ENCODE data around the gene CDC42BPA.
"Not testable (repeated sequence)": the region's sequence is repeated elsewhere in the genome, so short reads cannot be mapped to it uniquely, and the experiment has no call there.

The CDC42BPA gene

GRCh38 chr1:227265891-227266290 is 52.4 kb downstream of the CDC42BPA start:
- in situ Hi-C loops (cut with MboI; ENCODE audit: low sequenced_read_pairs), result no loop called here

DNA sequence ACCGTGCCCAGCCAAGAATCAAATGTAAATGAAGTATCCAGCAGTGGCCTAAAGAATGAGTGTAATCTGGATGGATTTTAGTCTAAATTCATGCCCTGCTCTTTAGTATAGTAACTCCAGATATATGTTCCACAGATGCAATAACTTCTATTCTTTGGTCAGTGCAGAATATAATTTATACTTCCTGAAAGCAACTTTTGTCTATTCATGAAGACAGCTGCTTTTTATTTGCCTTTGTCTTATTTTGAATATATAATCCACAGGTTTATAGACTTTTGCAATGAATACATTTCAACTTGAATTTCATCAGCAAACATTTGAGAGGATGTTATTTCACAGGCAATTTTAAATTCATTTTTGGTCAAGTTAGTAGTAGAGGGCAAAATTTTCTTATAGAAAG is 54.4 kb downstream of the CDC42BPA start:
- in situ Hi-C loops (cut with MboI; ENCODE audit: low sequenced_read_pairs), result no loop called here

DNA sequence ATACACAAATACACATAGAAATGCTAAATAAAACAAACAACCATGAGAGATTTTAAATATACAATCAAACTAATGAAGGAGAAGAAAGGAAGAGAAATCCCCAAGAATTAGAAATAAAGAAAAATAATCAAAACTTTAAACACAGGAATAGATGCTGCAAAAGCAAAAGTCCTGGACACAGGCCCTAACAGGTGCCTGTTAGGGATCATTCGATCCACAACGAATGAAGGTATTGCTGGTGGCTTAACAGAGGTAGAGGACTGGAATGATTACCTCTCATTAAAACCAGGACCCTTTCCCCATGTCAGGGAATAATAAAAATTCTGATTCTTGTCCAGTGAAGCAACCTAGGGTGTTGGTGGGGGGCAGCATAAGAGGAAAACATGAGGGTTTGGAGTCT is 56.8 kb downstream of the CDC42BPA start:
- in situ Hi-C loops (cut with MboI; ENCODE audit: low sequenced_read_pairs), result no loop called here

GRCh38 chr1:227260433-227260832 is 57.9 kb downstream of the CDC42BPA start:
- in situ Hi-C loops (cut with MboI; ENCODE audit: low sequenced_read_pairs), result no loop called here

DNA sequence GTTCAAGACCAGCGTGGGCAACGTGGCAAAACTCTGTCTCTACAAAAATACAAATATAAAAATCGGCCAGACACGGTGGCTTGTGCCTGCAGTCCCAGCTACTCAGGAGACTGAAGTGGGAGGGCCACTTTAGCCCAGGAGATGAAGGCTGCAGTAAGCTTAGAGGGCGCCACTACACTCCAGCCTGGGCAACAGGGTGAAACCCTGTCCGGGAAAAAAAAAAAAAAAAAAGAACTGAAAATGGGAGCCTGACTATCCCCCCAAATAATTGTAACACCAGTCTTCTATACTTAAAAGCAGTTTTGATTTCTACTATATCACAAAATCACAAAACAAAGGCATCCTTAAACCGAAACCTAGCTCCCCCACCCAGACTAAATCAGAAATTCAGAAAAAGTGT is 60.3 kb downstream of the CDC42BPA start:
- in situ Hi-C loops (cut with MboI; ENCODE audit: low sequenced_read_pairs), result no loop called here

DNA sequence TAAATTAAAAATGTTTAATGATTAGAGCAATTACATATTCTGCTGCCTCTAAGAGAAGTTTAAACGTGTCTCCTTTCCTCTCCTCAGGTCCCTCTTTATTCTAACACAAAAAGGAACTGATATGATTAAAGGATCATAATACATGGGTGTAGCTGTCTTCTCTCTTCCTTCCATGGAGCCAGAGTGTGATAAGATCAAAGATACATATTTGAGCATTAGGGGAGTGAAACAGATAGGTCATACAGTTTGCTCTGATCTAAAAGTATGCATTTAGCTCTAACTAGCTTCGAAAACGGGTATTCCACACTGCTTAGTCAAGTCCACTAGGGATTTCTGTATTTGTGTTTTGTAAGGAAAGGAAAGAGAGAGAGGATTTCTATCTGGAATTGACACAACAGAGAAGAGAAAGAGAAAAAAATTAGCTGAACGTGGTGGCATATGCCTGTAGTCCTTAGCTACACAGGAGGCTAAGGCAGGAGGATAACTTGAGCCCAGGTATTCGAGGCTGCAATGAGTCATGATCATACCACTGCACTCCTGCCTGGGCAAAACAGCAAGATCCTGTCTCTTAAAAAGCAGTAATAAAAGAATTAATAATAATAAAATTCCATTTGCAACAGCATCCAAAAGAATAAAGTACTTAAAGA is 63.1 kb downstream of the CDC42BPA start:
- in situ Hi-C loops (cut with MboI; ENCODE audit: low sequenced_read_pairs), result no loop called here

DNA sequence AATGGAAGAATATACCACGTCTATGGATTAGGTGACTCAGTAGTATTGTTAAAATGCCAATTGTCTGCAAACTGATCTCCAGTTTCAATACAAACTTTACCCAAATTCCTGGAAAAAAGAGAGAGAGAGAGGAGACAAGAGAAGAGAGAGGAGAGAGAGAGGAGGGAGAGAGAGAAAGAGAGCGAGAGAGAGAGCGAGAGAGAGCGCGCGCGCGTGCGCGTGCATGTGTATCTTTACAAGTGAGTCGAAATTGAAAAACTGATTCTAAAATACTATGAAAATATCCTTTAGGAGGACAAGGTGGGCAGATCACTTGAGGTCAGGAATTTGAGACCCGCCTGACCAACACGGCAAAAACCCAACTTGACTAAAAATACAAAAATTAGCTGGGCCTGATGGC is 65.2 kb downstream of the CDC42BPA start:
- in situ Hi-C loops (cut with MboI; ENCODE audit: low sequenced_read_pairs), result no loop called here

GRCh38 chr1:227245613-227246320 is 72.5 kb downstream of the CDC42BPA start:
- in situ Hi-C loops (cut with MboI; ENCODE audit: low sequenced_read_pairs), result no loop called here

GRCh38 chr1:227244339-227245118 is 73.8 kb downstream of the CDC42BPA start:
- in situ Hi-C loops (cut with MboI; ENCODE audit: low sequenced_read_pairs), result no loop called here

GRCh38 chr1:227242811-227243682 is 75.2 kb downstream of the CDC42BPA start:
- in situ Hi-C loops (cut with MboI; ENCODE audit: low sequenced_read_pairs), result no loop called here

- in situ Hi-C loops (cut with MboI; ENCODE audit: low sequenced_read_pairs), result no loop called here
Measured at GRCh38 chr1:227240983-227241382, 77.3 kb downstream of the CDC42BPA start.

DNA sequence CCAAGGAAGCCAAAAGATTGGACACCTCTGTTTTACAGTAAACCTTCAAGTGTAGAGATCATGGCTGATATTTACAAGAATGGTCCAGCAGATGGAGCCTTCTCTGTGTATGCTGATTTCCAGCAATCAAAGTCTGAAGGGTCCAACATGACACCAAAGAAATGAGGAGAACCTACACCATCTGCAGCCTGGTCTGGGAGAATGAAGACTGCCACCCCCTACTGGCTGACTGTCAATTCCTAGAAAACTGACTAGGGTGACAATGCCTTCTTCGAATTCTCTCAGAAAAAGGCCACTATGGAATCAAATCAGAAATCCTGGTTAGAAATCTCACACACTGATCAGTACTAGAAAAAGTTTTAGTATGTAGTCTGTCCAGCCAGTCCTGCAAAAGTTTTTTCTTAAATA is 83.3 kb downstream of the CDC42BPA start:
- in situ Hi-C loops (cut with MboI; ENCODE audit: low sequenced_read_pairs), result no loop called here

GRCh38 chr1:227231128-227231527 is 87.2 kb downstream of the CDC42BPA start:
- in situ Hi-C loops (cut with MboI; ENCODE audit: low sequenced_read_pairs), result not testable (repeated sequence)

DNA sequence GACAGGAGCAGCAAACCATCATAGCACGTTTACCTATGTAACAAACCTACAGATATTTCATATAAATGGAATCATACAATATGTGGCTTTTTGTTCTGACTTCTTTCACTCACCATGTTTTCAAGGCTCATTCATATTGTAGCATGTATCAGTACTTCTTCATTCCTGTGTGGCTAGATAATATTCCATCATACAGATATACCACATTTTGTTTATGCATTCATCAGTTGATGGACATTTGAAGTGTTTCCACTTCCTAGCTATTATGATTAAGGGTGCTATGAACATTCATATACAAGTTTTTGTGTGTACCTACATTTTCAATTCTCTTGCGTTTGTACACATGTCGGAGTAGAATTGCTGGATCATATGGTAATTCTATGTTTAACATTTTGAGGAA is 90.1 kb downstream of the CDC42BPA start:
- in situ Hi-C loops (cut with MboI; ENCODE audit: low sequenced_read_pairs), result no loop called here

DNA sequence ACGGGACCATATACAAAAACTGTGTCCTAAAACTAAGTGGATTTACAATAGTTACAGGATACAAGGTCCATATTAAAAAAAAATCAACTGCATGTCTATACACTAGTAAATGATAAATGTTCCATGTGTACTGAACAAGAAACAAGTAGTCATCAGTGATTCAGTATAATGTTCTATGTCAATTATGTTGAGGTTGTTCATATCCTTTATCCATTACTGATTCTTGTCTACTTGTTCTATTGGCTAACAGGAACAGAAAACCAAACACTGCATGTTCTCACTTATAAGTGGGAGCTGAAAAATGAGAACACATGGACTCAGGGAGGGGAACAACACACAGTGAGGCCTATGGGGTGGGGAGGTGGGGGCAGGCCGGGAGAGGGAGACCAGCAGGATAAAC is 90.5 kb downstream of the CDC42BPA start:
- in situ Hi-C loops (cut with MboI; ENCODE audit: low sequenced_read_pairs), result no loop called here

GRCh38 chr1:227225715-227226346 is 92.5 kb downstream of the CDC42BPA start:
- in situ Hi-C loops (cut with MboI; ENCODE audit: low sequenced_read_pairs), result no loop called here

DNA sequence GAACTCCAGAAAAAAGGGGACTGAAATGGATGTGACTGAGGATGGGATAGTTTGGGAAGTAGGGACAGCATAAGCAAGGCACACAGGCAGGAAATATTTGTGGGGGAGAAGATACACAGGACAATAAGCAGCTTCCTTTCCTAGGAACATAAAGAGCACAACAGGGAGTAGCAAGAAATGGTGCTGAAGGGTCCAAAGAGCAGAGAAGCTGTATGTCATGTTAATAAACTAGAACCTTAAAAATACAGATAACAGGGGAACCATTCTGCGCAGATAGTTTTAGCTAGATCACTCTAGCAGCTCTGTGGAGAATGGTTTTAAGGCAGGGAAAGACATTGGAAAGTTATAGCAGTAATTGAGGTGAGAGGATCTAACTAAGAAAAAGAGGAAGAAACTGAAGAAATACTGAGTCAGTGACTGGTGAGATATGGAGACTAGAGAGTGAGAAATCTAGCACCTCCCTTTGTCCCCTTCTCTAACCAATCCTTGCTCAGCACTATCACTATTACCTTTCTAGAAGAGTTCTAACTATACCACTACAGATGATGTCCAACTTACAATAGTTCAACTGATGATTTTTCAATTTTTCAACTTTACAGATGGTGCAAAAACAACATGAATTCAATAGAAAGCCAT is 95.0 kb downstream of the CDC42BPA start:
- in situ Hi-C loops (cut with MboI; ENCODE audit: low sequenced_read_pairs), result no loop called here

DNA sequence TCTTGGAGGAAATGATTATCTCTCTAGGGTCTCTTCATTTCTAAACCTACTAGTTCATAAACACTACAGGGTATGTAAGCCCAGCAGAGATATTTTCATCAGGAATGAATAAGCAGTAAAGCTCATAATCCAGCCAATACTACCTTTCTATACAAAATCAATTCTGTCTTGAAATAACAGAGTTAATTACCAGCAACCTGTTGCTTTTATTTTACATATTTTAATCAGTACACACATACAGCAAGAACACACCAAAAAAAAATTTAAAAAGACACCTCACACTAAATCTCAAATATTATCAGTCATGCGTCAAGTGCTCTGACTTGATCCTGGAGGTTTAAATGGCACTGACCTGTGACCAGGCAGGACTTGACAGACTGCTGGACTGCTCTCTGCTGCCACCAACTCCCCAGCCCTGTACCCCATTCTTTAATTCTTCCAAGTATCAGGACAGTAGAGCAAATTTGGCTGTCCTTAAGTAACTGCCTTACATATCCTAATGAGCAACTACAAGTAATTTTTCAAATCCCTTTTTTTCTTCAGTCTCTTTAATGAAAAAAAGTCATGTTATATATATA is 98.5 kb downstream of the CDC42BPA start:
- in situ Hi-C loops (cut with MboI; ENCODE audit: low sequenced_read_pairs), result no loop called here

- in situ Hi-C loops (cut with MboI; ENCODE audit: low sequenced_read_pairs), result no loop called here
Measured at GRCh38 chr1:227218870-227219573, 99.3 kb downstream of the CDC42BPA start.
